Measurements from ENCODE around the gene ICAM4. TPM values are rescaled to one million over a fixed set of nuclear protein-coding genes. Genes with fewer than 3 reads are reported as not detected.

The ICAM4 gene
- total RNA-seq, 2 experiments from 2014 or later, result 0.99 to 1.1 TPM

GRCh38 chr19:10292206-10292788 is 5.5 kb downstream of the ICAM4 start:
- ChIA-PET POLR2A (interaction anchor here (1.5 to 1.6 kb wide), 2 partner anchors 21 to 40 kb away, joined by 9 to 10 read pairs; partner anchors contain the start of genes ICAM1 and RAVER1), CTCF (interaction anchor here (1.3 to 1.7 kb wide), 3 partner anchors 21 to 96 kb away, joined by 7 to 8 read pairs (median 7); partner anchors contain the start of gene ICAM1)
- Mint-ChIP-seq H3K4me1 (ENCODE audit: low read depth) (peaks cover 81% of the 10 kb centered on the region), H3K27ac (peak overlapping the region; percentile 70), H3K36me3 (ENCODE audit: low read depth) (peaks cover 7% of the 10 kb centered on the region), H3K4me3 (peak overlapping the region; percentile 73), H3K27me3 (ENCODE audit: low read depth) (peaks cover 77% of the 10 kb centered on the region), H3K9me3 (ENCODE audit: insufficient read depth) (no peaks in the 10 kb centered on the region)
- DNase-seq (peak; percentile 81), ATAC-seq (peak; percentile 28)

- H3K9me3 Mint-ChIP-seq (ENCODE audit: insufficient read depth), result no peaks in the 10 kb centered on the region
- peak overlapping the region; percentile 73 for H3K4me3 Mint-ChIP-seq
- H3K27me3 Mint-ChIP-seq (ENCODE audit: low read depth), result peaks cover 71% of the 10 kb centered on the region
- H3K36me3 Mint-ChIP-seq (ENCODE audit: low read depth), result peaks cover 7% of the 10 kb centered on the region
- ChIA-PET POLR2A (interaction anchor here (1.6 kb wide), 1 partner anchor 22 kb away, joined by 10 read pairs; the partner anchor contains the start of gene ICAM1), CTCF (interaction anchor here (1.5 kb wide), 1 partner anchor 22 kb away, joined by 7 read pairs; the partner anchor contains the start of gene ICAM1)
- ATAC-seq (no peak), DNase-seq (no peak)
- peak overlapping the region; percentile 69 for H3K27ac Mint-ChIP-seq
- peaks cover 73% of the 10 kb centered on the region for H3K4me1 Mint-ChIP-seq (ENCODE audit: low read depth)
Observed at GRCh38 chr19:10292789-10293636, 6.3 kb downstream of the ICAM4 start.

- H3K9me3 Mint-ChIP-seq (ENCODE audit: insufficient read depth), result no peaks in the 10 kb centered on the region
- peaks cover 68% of the 10 kb centered on the region for H3K4me1 Mint-ChIP-seq (ENCODE audit: low read depth)
- H3K27me3 Mint-ChIP-seq (ENCODE audit: low read depth), result peaks cover 65% of the 10 kb centered on the region
- ChIA-PET CTCF (no interaction called here), POLR2A (no interaction called here)
- H3K4me3 Mint-ChIP-seq, result peak overlapping the region; percentile 12
- peaks cover 7% of the 10 kb centered on the region for H3K36me3 Mint-ChIP-seq (ENCODE audit: low read depth)
- no peak for DNase-seq
- no peak overlapping the region for H3K27ac Mint-ChIP-seq
- no peak for ATAC-seq
Observed at GRCh38 chr19:10293637-10294367, 7.0 kb downstream of the ICAM4 start.

GRCh38 chr19:10294368-10294697 is 7.6 kb downstream of the ICAM4 start:
- Mint-ChIP-seq H3K9me3 (ENCODE audit: insufficient read depth) (no peaks in the 10 kb centered on the region), H3K27me3 (ENCODE audit: low read depth) (peaks cover 60% of the 10 kb centered on the region), H3K36me3 (ENCODE audit: low read depth) (peaks cover 7% of the 10 kb centered on the region), H3K27ac (peak overlapping the region; percentile 20), H3K4me3 (peak overlapping the region; percentile 12), H3K4me1 (ENCODE audit: low read depth) (peaks cover 62% of the 10 kb centered on the region)
- ATAC-seq (no peak), DNase-seq (no peak)
- POLR2A ChIA-PET, result no interaction called here
- CTCF ChIA-PET, result no interaction called here

GRCh38 chr19:10295305-10295846 is 8.6 kb downstream of the ICAM4 start:
- peak overlapping the region; percentile 71 for H3K27ac Mint-ChIP-seq

GRCh38 chr19:10295847-10296591 is 9.3 kb downstream of the ICAM4 start:
- Mint-ChIP-seq H3K36me3 (ENCODE audit: low read depth) (peaks cover 7% of the 10 kb centered on the region), H3K4me1 (ENCODE audit: low read depth) (peaks cover 47% of the 10 kb centered on the region), H3K27ac (peak overlapping the region; percentile 71), H3K4me3 (peak overlapping the region; percentile 68), H3K27me3 (ENCODE audit: low read depth) (peaks cover 49% of the 10 kb centered on the region), H3K9me3 (ENCODE audit: insufficient read depth) (no peaks in the 10 kb centered on the region)
- ChIA-PET CTCF (interaction anchor here (0.8 to 1.6 kb wide), 6 partner anchors 10 to 120 kb away, joined by 3 to 7 read pairs (median 3); partner anchors contain the start of gene ICAM4), POLR2A (interaction anchor here (0.8 to 0.9 kb wide), 3 partner anchors 17 to 25 kb away, joined by 3 to 4 read pairs (median 3); partner anchors contain the start of gene ICAM1)
- DNase-seq (no peak), ATAC-seq (no peak)

More at GRCh38 chr19:10295305-10295846, 8.6 kb downstream of the ICAM4 start:
- POLR2A ChIA-PET, result interaction anchor here (0.8 kb wide), 1 partner anchor 24 kb away, joined by 3 read pairs; the partner anchor contains the start of gene ICAM1
- ATAC-seq (peak; percentile 72), DNase-seq (peak; percentile 80)
- CTCF ChIA-PET, result interaction anchor here (0.8 to 1.6 kb wide), 6 partner anchors 9 to 120 kb away, joined by 3 to 7 read pairs (median 3); partner anchors contain the start of gene ICAM4
- Mint-ChIP-seq H3K36me3 (ENCODE audit: low read depth) (peaks cover 7% of the 10 kb centered on the region), H3K27me3 (ENCODE audit: low read depth) (peaks cover 56% of the 10 kb centered on the region), H3K4me1 (ENCODE audit: low read depth) (peaks cover 53% of the 10 kb centered on the region), H3K4me3 (peak overlapping the region; percentile 68), H3K9me3 (ENCODE audit: insufficient read depth) (no peaks in the 10 kb centered on the region)

GRCh38 chr19:10299545-10300458 is 13.0 kb downstream of the ICAM4 start:
- Mint-ChIP-seq H3K4me3 (no peak overlapping the region), H3K27ac (no peak overlapping the region), H3K9me3 (ENCODE audit: insufficient read depth) (no peaks in the 10 kb centered on the region), H3K27me3 (ENCODE audit: low read depth) (peaks cover 19% of the 10 kb centered on the region), H3K4me1 (ENCODE audit: low read depth) (peaks cover 16% of the 10 kb centered on the region), H3K36me3 (ENCODE audit: low read depth) (peaks cover 2% of the 10 kb centered on the region)
- CTCF ChIA-PET, result interaction anchor here (1.2 to 2.0 kb wide), 3 partner anchors 30 to 89 kb away, joined by 3 to 7 read pairs (median 6); no protein-coding TSS in a partner anchor
- POLR2A ChIA-PET, result interaction anchor here (0.6 to 1.2 kb wide), 2 partner anchors 81 to 1153 kb away, joined by 3 read pairs; partner anchors contain the start of gene TYK2
- ATAC-seq (no peak), DNase-seq (no peak)

- peaks cover 6% of the 10 kb centered on the region for H3K4me1 Mint-ChIP-seq (ENCODE audit: low read depth)
- H3K4me3 Mint-ChIP-seq, result no peak overlapping the region
- peaks cover 3% of the 10 kb centered on the region for H3K27me3 Mint-ChIP-seq (ENCODE audit: low read depth)
- H3K9me3 Mint-ChIP-seq (ENCODE audit: insufficient read depth), result no peaks in the 10 kb centered on the region
- H3K27ac Mint-ChIP-seq, result no peak overlapping the region
- ATAC-seq (no peak), DNase-seq (no peak)
- CTCF ChIA-PET, result interaction anchor here (1.2 to 1.7 kb wide), 2 partner anchors 36 to 84 kb away, joined by 4 to 5 read pairs; no protein-coding TSS in a partner anchor
- H3K36me3 Mint-ChIP-seq (ENCODE audit: low read depth), result no peaks in the 10 kb centered on the region
- POLR2A ChIA-PET, result interaction anchor here (0.6 kb wide), 1 partner anchor 35 kb away, joined by 3 read pairs; no protein-coding TSS in a partner anchor
Observed at GRCh38 chr19:10305139-10305806, 18.5 kb downstream of the ICAM4 start.

GRCh38 chr19:10306327-10306726 is 19.6 kb downstream of the ICAM4 start:
- POLR2A ChIA-PET, result no interaction called here
- CTCF ChIA-PET, result interaction anchor here (1.2 kb wide), 1 partner anchor 83 kb away, joined by 5 read pairs; no protein-coding TSS in a partner anchor

More at GRCh38 chr19:10306327-10306726, 19.6 kb downstream of the ICAM4 start:
- Mint-ChIP-seq H3K9me3 (ENCODE audit: insufficient read depth) (no peaks in the 10 kb centered on the region), H3K4me3 (no peak overlapping the region), H3K36me3 (ENCODE audit: low read depth) (no peaks in the 10 kb centered on the region), H3K4me1 (ENCODE audit: low read depth) (peaks cover 6% of the 10 kb centered on the region), H3K27me3 (ENCODE audit: low read depth) (peaks cover 3% of the 10 kb centered on the region), H3K27ac (no peak overlapping the region)
- DNase-seq, result no peak
- no peak for ATAC-seq

All from activated CD8-positive, alpha-beta T cell treated with anti-CD3 and anti-CD28 coated beads, Interleukin-2, amount 10 ng/mL, durations not matched to agents 7 days and 5 days (primary cell).